Lower leg skin (tissue), 4 donors: Measurements from ENCODE around the gene SLC5A6. TPM values are rescaled to one million over a fixed set of nuclear protein-coding genes. Genes with fewer than 3 reads are reported as not detected.

ENCODE experiments used
- DNase-seq, 2 donors: peaks; one replicate each; pipeline ENCODE4 v3.0.0-alpha.2; 2019; ENCODE audit warnings: low spot score in 2 of 2
- H3K4me3 ChIP-seq: fragments of 200-600 bp; sonication (generic); 2 replicates; pipeline ENCODE4 v1.5.1; 2017; ENCODE audit warnings: mild to moderate bottlenecking, low read depth; ENCODE audit not compliant: poor library complexity, severe bottlenecking
- POLR2A ChIP-seq, 2 donors: fragments of 450-650 bp; IDR thresholded peaks; one replicate each; pipeline ENCODE4 v1.6.1; 2016 to 2017; ENCODE audit warnings: antibody characterized with exemption in 2 of 2, mild to moderate bottlenecking in 1 of 2, moderate library complexity in 1 of 2
- WGBS, 2 donors: methylation state at CpG; one replicate each; pipeline ENCODE4 v1.1.5; 2018; 5-methylcytosine and 5-hydroxymethylcytosine counted together
- intact Hi-C: fragments of 100-400 bp; cut with DNase I; formaldehyde crosslinking; loops from one replicate; pipeline ENCODE4 v1.15.0; 2023; ENCODE audit warnings: low total_unique reads
- total RNA-seq, 4 donors: library from RNA; depleted of rRNA; stranded (reverse); fragments of >200 nt; gene quantifications; one replicate each; pipeline ENCODE4 v1.1.0, GENCODE V29; 2016
- TF ChIP-seq, protein P1 (sequence below), 3 donors: fragments of 450-650 bp; IDR thresholded peaks; one replicate each; pipeline ENCODE4 v1.5.1; 2016; ENCODE audit warnings: antibody characterized with exemption in 3 of 3, mild to moderate bottlenecking in 3 of 3, moderate library complexity in 2 of 3

SLC5A6 gene
- total RNA-seq, 4 donors from 2014 or later = 11.6 to 24.6 (median 17.0) TPM

DNA sequence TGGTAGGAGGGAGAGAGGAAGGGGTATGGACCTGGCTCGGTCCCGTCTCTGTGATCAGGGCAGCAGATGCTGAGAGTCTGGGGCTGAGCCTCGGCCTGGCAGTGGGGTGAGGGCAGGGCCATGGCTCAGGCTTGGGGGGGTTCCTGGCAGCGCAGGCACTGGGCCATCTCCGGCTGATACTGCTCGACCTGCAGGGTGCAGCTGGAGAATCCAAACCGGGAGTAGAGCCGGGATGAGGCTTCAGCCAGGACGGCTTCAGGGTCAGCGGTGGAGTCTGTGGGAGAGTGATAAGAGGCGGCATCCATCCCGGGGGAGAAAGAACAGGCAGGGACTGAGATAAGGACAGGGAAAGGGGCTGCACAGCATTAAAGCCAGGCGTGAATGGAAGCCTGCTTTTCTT is 43.1 kb upstream of the SLC5A6 start:
- 55 to 60% methylated on average over 13 of the region's 13 CpGs for WGBS, 2 donors
- TF ChIP-seq POLR2A (IDR thresholded peaks at IDR 0.05) = no peak
- TF ChIP-seq, protein P1, sequence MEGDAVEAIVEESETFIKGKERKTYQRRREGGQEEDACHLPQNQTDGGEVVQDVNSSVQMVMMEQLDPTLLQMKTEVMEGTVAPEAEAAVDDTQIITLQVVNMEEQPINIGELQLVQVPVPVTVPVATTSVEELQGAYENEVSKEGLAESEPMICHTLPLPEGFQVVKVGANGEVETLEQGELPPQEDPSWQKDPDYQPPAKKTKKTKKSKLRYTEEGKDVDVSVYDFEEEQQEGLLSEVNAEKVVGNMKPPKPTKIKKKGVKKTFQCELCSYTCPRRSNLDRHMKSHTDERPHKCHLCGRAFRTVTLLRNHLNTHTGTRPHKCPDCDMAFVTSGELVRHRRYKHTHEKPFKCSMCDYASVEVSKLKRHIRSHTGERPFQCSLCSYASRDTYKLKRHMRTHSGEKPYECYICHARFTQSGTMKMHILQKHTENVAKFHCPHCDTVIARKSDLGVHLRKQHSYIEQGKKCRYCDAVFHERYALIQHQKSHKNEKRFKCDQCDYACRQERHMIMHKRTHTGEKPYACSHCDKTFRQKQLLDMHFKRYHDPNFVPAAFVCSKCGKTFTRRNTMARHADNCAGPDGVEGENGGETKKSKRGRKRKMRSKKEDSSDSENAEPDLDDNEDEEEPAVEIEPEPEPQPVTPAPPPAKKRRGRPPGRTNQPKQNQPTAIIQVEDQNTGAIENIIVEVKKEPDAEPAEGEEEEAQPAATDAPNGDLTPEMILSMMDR (IDR thresholded peaks at IDR 0.05) = no peak
- H3K4me3 ChIP-seq = no peak overlapping the region
- no peak for DNase-seq
- intact Hi-C loops = no loop called here

DNA sequence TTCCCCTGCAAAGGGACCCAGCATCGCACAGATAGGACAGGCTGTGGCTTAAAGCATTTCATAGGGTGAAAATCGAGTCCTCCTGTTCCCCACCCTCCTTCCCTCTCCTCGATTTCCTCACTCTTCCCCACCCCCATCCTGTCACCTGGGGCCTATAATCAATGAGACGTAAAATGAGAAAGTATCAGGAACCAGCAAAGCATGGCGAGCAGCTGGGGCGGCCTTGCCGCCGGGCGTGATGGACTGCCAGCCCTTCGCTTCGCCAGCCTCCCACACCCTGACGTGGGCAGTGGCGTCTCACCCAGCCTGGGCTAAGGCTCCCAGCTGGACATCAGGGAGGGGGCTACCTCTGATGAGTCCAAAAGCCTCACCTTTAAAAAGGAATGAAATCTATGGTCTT is 39.7 kb upstream of the SLC5A6 start:
- no peak overlapping the region for H3K4me3 ChIP-seq
- no peak for DNase-seq
- WGBS, 2 donors = 74 to 77% methylated on average over 13 of the region's 13 CpGs
- no peak for TF ChIP-seq POLR2A (IDR thresholded peaks at IDR 0.05)
- intact Hi-C loops = no loop called here

DNA sequence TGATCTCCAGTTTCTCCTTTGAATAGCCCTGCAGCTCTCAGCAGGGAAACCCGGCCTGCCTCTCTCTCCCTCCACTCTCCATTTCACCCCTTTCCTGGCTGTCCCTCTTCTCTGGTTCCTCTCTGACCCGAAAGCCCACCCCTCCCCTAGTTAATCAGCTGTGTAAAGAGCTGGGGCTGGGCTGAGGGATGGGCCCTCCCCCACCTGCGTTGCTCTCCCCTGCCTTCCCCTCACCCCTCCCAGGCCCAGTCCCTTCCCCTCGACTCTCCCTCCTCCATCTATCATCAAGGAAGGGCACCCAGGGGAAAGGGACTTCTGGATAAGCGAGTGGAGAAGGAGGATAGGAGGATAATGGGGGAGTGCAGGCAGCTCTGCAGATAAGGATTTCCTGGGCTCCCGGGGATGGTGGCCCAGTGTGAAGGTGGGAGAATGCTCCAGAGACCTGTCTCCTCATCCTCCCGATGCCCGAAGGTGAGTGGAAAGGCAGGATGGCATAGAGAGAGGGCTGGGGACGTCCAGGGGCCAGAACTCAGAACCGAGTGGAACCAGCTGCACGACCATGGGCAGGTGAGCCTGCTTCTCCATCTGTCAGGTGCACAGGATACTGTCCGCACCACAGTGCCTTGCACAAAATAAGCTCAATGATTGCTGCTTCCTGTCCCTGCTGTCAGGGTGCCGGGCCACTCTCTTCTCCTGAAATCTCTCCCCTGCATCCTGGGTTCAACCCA is 38.7 kb upstream of the SLC5A6 start:
- TF ChIP-seq, protein P1 (IDR thresholded peaks at IDR 0.05) = no peak
- no peak for TF ChIP-seq POLR2A (IDR thresholded peaks at IDR 0.05)
- no peak overlapping the region for H3K4me3 ChIP-seq
- DNase-seq = no peak
- WGBS, 2 donors = 60% methylated on average over 13 of the region's 13 CpGs
- intact Hi-C loops = no loop called here

DNA sequence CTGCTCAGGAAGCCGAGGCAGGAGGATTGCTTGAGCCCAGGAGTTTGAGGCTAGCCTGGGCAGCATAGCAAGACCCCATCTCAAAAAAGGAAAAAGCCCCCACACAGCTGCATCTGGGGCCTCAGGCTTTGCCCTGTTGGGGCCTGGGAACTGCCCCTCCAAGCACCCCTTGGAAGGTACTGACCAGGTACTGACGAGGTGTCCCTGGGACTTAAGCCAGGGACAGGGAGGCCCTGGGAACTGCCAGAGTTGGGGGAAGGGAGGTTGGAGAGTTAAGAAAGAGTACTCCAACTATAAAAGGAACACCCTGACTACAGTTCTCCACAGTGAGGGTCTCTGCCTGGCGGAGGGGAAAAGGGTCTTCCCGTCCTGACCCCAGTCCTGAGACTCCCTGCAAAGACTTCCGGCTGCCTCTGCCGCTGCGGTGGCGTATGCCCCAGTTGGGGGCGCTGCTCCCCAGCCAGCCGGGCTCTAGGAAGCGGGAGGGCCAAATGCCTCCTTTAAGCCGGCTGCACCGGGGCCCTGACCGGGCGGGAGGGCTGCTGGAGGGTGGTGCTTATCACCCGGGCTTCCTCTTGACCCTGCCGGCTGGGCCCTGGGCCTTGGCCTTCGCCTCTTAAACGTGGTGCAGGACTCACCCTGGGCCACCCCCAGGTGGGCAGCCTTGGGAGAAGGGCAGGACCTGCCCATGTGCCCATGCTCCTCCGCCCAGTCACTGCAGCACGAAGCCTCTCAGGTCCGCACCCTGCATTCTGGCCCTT is 38.0 kb upstream of the SLC5A6 start:
- no peak overlapping the region for H3K4me3 ChIP-seq
- intact Hi-C loops = no loop called here
- WGBS, 2 donors = 29 to 58% methylated on average over 6 to 22 of the region's 22 CpGs
- DNase-seq = no peak
- TF ChIP-seq POLR2A (IDR thresholded peaks at IDR 0.05) = no peak

DNA sequence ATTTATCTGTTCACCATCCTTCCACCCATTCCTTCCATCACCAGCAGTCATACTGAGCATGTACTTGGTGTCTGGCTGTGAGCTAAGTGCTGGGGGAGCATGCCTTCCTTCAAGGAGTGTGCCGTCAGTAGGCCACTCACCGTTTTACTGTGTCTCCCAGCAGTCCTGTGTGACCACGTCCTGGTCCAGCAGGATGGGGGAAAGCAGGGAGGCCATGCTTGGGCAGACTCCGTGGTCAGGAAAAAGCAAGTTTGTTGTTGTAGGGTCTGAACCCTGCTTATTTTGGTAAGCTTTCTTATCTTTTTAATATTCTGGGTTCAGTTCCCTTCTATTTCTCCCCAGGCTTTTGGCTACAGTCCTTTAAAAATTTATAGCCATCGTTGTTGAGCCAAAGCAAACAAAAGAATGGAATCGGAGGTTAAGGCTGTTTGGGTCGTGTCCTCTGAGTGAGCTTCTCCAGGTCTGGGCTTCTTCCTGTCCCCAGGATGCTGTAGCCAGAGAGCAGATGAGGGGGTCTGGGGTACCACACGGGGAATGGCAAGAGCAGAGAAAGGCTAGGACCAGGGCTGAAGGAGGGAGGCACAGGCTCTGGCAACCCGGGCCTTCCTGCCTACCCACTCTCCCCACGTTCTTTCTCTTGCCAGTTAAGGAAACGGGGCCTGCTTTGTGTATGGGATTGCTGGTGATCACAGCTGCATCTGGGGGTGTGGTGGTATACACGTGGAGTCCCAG is 37.3 kb upstream of the SLC5A6 start:
- DNase-seq = no peak
- 54 to 64% methylated on average over 12 of the region's 12 CpGs for WGBS, 2 donors
- TF ChIP-seq POLR2A (IDR thresholded peaks at IDR 0.05) = no peak
- TF ChIP-seq, protein P1 (IDR thresholded peaks at IDR 0.05) = no peak
- H3K4me3 ChIP-seq = no peak overlapping the region
- intact Hi-C loops = no loop called here

DNA sequence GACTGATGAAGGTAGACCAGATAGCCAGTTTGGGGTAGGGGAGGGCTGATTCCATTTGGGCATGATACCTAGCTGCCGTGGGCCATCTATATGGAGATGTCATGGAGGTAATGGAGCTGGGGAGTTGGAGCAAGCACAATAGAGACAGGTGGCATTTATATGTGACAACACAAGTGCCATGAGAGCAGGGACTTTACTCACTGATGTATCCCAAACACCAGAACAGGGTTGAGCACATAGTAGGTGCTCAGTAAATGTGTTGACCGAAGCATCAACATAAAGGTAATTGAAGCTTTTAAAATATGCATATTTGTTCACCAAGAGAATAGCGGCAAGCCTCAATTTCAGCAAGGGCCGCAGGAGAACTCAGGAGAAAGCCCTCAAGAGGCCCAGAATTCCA is 35.8 kb upstream of the SLC5A6 start:
- intact Hi-C loops = no loop called here
- DNase-seq = no peak
- H3K4me3 ChIP-seq = no peak overlapping the region
- WGBS, 2 donors = 95 to 97% methylated on average over 4 of the region's 4 CpGs
- TF ChIP-seq POLR2A (IDR thresholded peaks at IDR 0.05) = no peak
- TF ChIP-seq, protein P1 (IDR thresholded peaks at IDR 0.05) = no peak
